Measurements from ENCODE around the gene OSM. TPM values are rescaled to one million over a fixed set of nuclear protein-coding genes. Genes with fewer than 3 reads are reported as not detected.

Gene OSM
- total and polyA plus RNA-seq, 2 experiments from 2014 or later = not detected

GRCh38 chr22:30289141-30289979, 22.7 kb upstream of the OSM start, which contains the start of gene CASTOR1:
TSS of gene CASTOR1 (minus strand) at chr22:30289505. CDS start at chr22:30289497, 8 bp downstream.
- whole genome bisulfite sequencing, 2 experiments (ENCODE audit: low coverage in 1 of 2, low lambda C conversion rate in 2 of 2, missing lambda C conversion rate in 2 of 2) = 1% methylated on average over 62 to 84 of the region's 85 CpGs
- no peaks in the 10 kb centered on the region for H3K79me2 ChIP-seq (ENCODE audit: insufficient read depth)
- H3K4me1 ChIP-seq (ENCODE audit: insufficient read depth) = peaks cover 20% of the 10 kb centered on the region
- peak within 1 kb of the TSS; percentile 20 for H3K27ac ChIP-seq
- no peaks in the 10 kb centered on the region for H3K27me3 ChIP-seq (replicated peaks; ENCODE audit: insufficient read depth)
- in situ Hi-C loops (cut with MboI) = loop anchor here (10.0 kb wide), 1 partner anchor 95 kb away; the partner anchor contains the start of gene RNF215
- H3K9me2 ChIP-seq (ENCODE audit: insufficient read depth) = no peaks in the 10 kb centered on the region
- peak within 1 kb of the TSS; percentile 79 for H3K9ac ChIP-seq
- H3K4me3 ChIP-seq = peak within 1 kb of the TSS; percentile 82
- DNase-seq = peak; percentile 100
- peak within 1 kb of the TSS; percentile 52 for H2AFZ ChIP-seq
- no peaks in the 10 kb centered on the region for H3K9me3 ChIP-seq (ENCODE audit: low read depth)
- H3K36me3 ChIP-seq (ENCODE audit: low read depth) = no peaks in the 10 kb centered on the region; the same call in 1 of the 2 replicates
- TF ChIP-seq EZH2phosphoT487 (IDR thresholded peaks at IDR 0.05; ENCODE audit: insufficient read depth, low read depth) (no peak), EZH2 (IDR thresholded peaks at IDR 0.05; ENCODE audit: insufficient read depth, poor library complexity, severe bottlenecking) (no peak)
- H4K20me1 ChIP-seq (ENCODE audit: insufficient read depth) = no peaks in the 10 kb centered on the region
- H3K4me2 ChIP-seq (ENCODE audit: unreplicated experiment) = peak within 1 kb of the TSS; percentile 75
- peaks cover 17% of the 10 kb centered on the region for H3F3A ChIP-seq (ENCODE audit: insufficient read depth)

GRCh38 chr22:30288419-30289140, 21.9 kb upstream of the OSM start:
- H3K4me1 ChIP-seq (ENCODE audit: insufficient read depth) = peaks cover 20% of the 10 kb centered on the region
- no peaks in the 10 kb centered on the region for H3K9me2 ChIP-seq (ENCODE audit: insufficient read depth)
- peak overlapping the region; percentile 52 for H2AFZ ChIP-seq
- TF ChIP-seq EZH2phosphoT487 (IDR thresholded peaks at IDR 0.05; ENCODE audit: insufficient read depth, low read depth) = no peak
- TF ChIP-seq EZH2 (IDR thresholded peaks at IDR 0.05; ENCODE audit: insufficient read depth, poor library complexity, severe bottlenecking) = no peak
- H3K36me3 ChIP-seq (ENCODE audit: low read depth) = no peaks in the 10 kb centered on the region
- no peaks in the 10 kb centered on the region for H4K20me1 ChIP-seq (ENCODE audit: insufficient read depth)
- H3K4me3 ChIP-seq = peak overlapping the region; percentile 82
- peak overlapping the region; percentile 67 for H3K4me2 ChIP-seq (ENCODE audit: unreplicated experiment)
- H3K9ac ChIP-seq = peak overlapping the region; percentile 79
- H3F3A ChIP-seq (ENCODE audit: insufficient read depth) = peaks cover 17% of the 10 kb centered on the region
- no peaks in the 10 kb centered on the region for H3K27me3 ChIP-seq (replicated peaks; ENCODE audit: insufficient read depth)
- in situ Hi-C loops (cut with MboI) = loop anchor here (10.0 kb wide), 1 partner anchor 96 kb away; the partner anchor contains the start of gene RNF215
- H3K79me2 ChIP-seq (ENCODE audit: insufficient read depth) = no peaks in the 10 kb centered on the region
- WGBS, 2 experiments (ENCODE audit: low coverage in 1 of 2, low lambda C conversion rate in 2 of 2, missing lambda C conversion rate in 2 of 2) = 8 to 12% methylated on average over 24 to 26 of the region's 27 CpGs
- no peak for DNase-seq
- peak overlapping the region; percentile 20; the same call in 1 of the 2 replicates for H3K27ac ChIP-seq
- H3K9me3 ChIP-seq (ENCODE audit: low read depth) = no peaks in the 10 kb centered on the region

GRCh38 chr22:30287648-30288418, 21.2 kb upstream of the OSM start:
- H3K27ac ChIP-seq = peak overlapping the region; percentile 20; the same call in 1 of the 2 replicates
- H2AFZ ChIP-seq = no peak overlapping the region; the same call in 1 of the 2 replicates
- WGBS, 2 experiments (ENCODE audit: low coverage in 1 of 2, low lambda C conversion rate in 2 of 2, missing lambda C conversion rate in 2 of 2) = 11 to 22% methylated on average over 5 of the region's 5 CpGs
- H3K4me1 ChIP-seq (ENCODE audit: insufficient read depth) = peaks cover 20% of the 10 kb centered on the region
- H3K9me2 ChIP-seq (ENCODE audit: insufficient read depth) = no peaks in the 10 kb centered on the region
- no peaks in the 10 kb centered on the region for H4K20me1 ChIP-seq (ENCODE audit: insufficient read depth)
- DNase-seq = peak; percentile 91
- no peaks in the 10 kb centered on the region for H3K9me3 ChIP-seq (ENCODE audit: low read depth)
- in situ Hi-C loops (cut with MboI) = loop anchor here (10.0 kb wide), 1 partner anchor 97 kb away; the partner anchor contains the start of gene RNF215
- H3K36me3 ChIP-seq (ENCODE audit: low read depth) = no peaks in the 10 kb centered on the region
- H3K4me2 ChIP-seq (ENCODE audit: unreplicated experiment) = peak overlapping the region; percentile 67
- H3K27me3 ChIP-seq (replicated peaks; ENCODE audit: insufficient read depth) = no peaks in the 10 kb centered on the region
- no peaks in the 10 kb centered on the region for H3K79me2 ChIP-seq (ENCODE audit: insufficient read depth)
- peak overlapping the region; percentile 82 for H3K4me3 ChIP-seq
- H3K9ac ChIP-seq = peak overlapping the region; percentile 79; the same call in 1 of the 2 replicates
- peaks cover 17% of the 10 kb centered on the region for H3F3A ChIP-seq (ENCODE audit: insufficient read depth)
- TF ChIP-seq EZH2 (IDR thresholded peaks at IDR 0.05; ENCODE audit: insufficient read depth, poor library complexity, severe bottlenecking) (no peak), EZH2phosphoT487 (IDR thresholded peaks at IDR 0.05; ENCODE audit: insufficient read depth, low read depth) (no peak)
